Spinal cord (tissue), 10 donors: ENCODE measurements around the gene B4GALNT4. TPM values are rescaled to one million over a fixed set of nuclear protein-coding genes. Genes with fewer than 3 reads are reported as not detected.
"Not testable (repeated sequence)": the region's sequence is repeated elsewhere in the genome, so short reads cannot be mapped to it uniquely, and the experiment has no call there.

Source experiments
- DNase-seq, 6 donors: peaks; one replicate each; pipeline versions ENCODE4 v3.0.0 to v3.0.0-alpha.2; 2013 to 2015; ENCODE audit warnings: low spot score in 6 of 6, low read depth in 4 of 6
- H3K27ac ChIP-seq: one replicate; pipeline ENCODE4 v1.5.1; 2013; ENCODE audit warnings: low read depth, low read length, control low read depth
- H3K27me3 ChIP-seq: one replicate; pipeline ENCODE4 v1.6.1; 2013; ENCODE audit warnings: low read length; ENCODE audit not compliant: control insufficient read depth, insufficient read depth
- H3K36me3 ChIP-seq: one replicate; pipeline ENCODE4 v1.6.1; 2013; ENCODE audit warnings: low read length; ENCODE audit not compliant: control insufficient read depth, insufficient read depth
- H3K4me1 ChIP-seq: one replicate; pipeline ENCODE4 v1.6.1; 2013; ENCODE audit warnings: low read length; ENCODE audit not compliant: control insufficient read depth, insufficient read depth
- H3K4me3 ChIP-seq: one replicate; pipeline ENCODE4 v1.5.1; 2013; ENCODE audit warnings: low read depth, low read length, control low read depth
- H3K9me3 ChIP-seq: one replicate; pipeline ENCODE4 v1.6.1; 2013; ENCODE audit warnings: low read length; ENCODE audit not compliant: control insufficient read depth, insufficient read depth
- WGBS: methylation state at CpG from one replicate; pipeline ENCODE4 v1.1.5; 2013; ENCODE audit warnings: missing lambda C conversion rate; ENCODE audit not compliant: insufficient coverage; 5-methylcytosine and 5-hydroxymethylcytosine counted together
- polyA plus RNA-seq, 2 donors: library from polyadenylated mRNA; unstranded; fragments of 120-200 nt; gene quantifications; one replicate each; pipeline ENCODE4 v1.2.1, GENCODE V29; 2013; ENCODE audit not compliant: insufficient read length in 2 of 2
- total RNA-seq, 2 donors: library from RNA; depleted of rRNA in 1 of 2; stranded (reverse); fragments of 120-200 nt in 1 of 2; fragments of >200 nt in 1 of 2; gene quantifications; one replicate each; pipeline versions ENCODE4 v1.2.3 to v1.2.4, GENCODE V29; 2013 to 2014
- donor health status: healthy.

The B4GALNT4 gene
- total and polyA plus RNA-seq, 4 donors: 27.0 to 192 (median 124) TPM

- no peak for DNase-seq
- peaks cover 19% of the 10 kb centered on the region for H3K4me1 ChIP-seq
- H3K36me3 ChIP-seq: peaks cover 5% of the 10 kb centered on the region
- H3K4me3 ChIP-seq: peak overlapping the region; percentile 43
- H3K27me3 ChIP-seq: peaks cover 16% of the 10 kb centered on the region
- WGBS: 56% methylated on average over 43 of the region's 47 CpGs
- no peaks in the 10 kb centered on the region for H3K9me3 ChIP-seq
- H3K27ac ChIP-seq: peak overlapping the region; percentile 57
These were observed 36.9 kb downstream of the B4GALNT4 start for GRCh38 chr11:405954-406795.

GRCh38 chr11:406796-407650, 37.7 kb downstream of the B4GALNT4 start:
- 5% methylated on average over 60 of the region's 91 CpGs for WGBS
- Histone ChIP-seq H3K36me3 (peaks cover 5% of the 10 kb centered on the region), H3K27ac (no peak overlapping the region), H3K27me3 (peaks cover 16% of the 10 kb centered on the region), H3K4me1 (peaks cover 19% of the 10 kb centered on the region), H3K9me3 (no peaks in the 10 kb centered on the region), H3K4me3 (peak overlapping the region; percentile 43)
- peak in 3 of 6 donors; percentile 17 to 73 (median 70) for DNase-seq

GRCh38 chr11:407651-408123, 38.4 kb downstream of the B4GALNT4 start:
- no peak for DNase-seq
- Histone ChIP-seq H3K4me3 (no peak overlapping the region), H3K27me3 (peaks cover 16% of the 10 kb centered on the region), H3K27ac (no peak overlapping the region), H3K4me1 (peaks cover 19% of the 10 kb centered on the region), H3K9me3 (no peaks in the 10 kb centered on the region), H3K36me3 (peaks cover 5% of the 10 kb centered on the region)
- WGBS: 57% methylated on average over 24 of the region's 28 CpGs

- Histone ChIP-seq H3K9me3 (no peaks in the 10 kb centered on the region), H3K4me3 (no peak overlapping the region), H3K27ac (no peak overlapping the region), H3K36me3 (peaks cover 5% of the 10 kb centered on the region), H3K4me1 (peaks cover 19% of the 10 kb centered on the region), H3K27me3 (peaks cover 11% of the 10 kb centered on the region)
- no peak for DNase-seq
- WGBS: 90% methylated on average over 15 of the region's 15 CpGs
These were observed 39.1 kb downstream of the B4GALNT4 start for GRCh38 chr11:408154-409007.

GRCh38 chr11:409008-409599, 39.8 kb downstream of the B4GALNT4 start:
- Histone ChIP-seq H3K4me1 (peaks cover 19% of the 10 kb centered on the region), H3K36me3 (peaks cover 5% of the 10 kb centered on the region), H3K9me3 (no peaks in the 10 kb centered on the region), H3K27me3 (peaks cover 7% of the 10 kb centered on the region), H3K27ac (no peak overlapping the region), H3K4me3 (no peak overlapping the region)
- no peak for DNase-seq
- WGBS: 81% methylated on average over 7 of the region's 7 CpGs

GRCh38 chr11:409600-410483, 40.5 kb downstream of the B4GALNT4 start:
- no peaks in the 10 kb centered on the region for H3K36me3 ChIP-seq
- no peak overlapping the region for H3K27ac ChIP-seq
- 56% methylated on average over 18 of the region's 18 CpGs for WGBS
- peaks cover 19% of the 10 kb centered on the region for H3K4me1 ChIP-seq
- no peaks in the 10 kb centered on the region for H3K9me3 ChIP-seq
- no peak for DNase-seq
- peaks cover 11% of the 10 kb centered on the region for H3K27me3 ChIP-seq
- H3K4me3 ChIP-seq: no peak overlapping the region

- peaks cover 15% of the 10 kb centered on the region for H3K27me3 ChIP-seq
- H3K27ac ChIP-seq, H3K4me3 ChIP-seq, H3K9me3 ChIP-seq, H3K36me3 ChIP-seq, DNase-seq: not testable (repeated sequence)
- peaks cover 19% of the 10 kb centered on the region for H3K4me1 ChIP-seq
- WGBS: no CpG with 5 or more reads among the region's 13 CpGs
These were observed 41.4 kb downstream of the B4GALNT4 start for GRCh38 chr11:410711-411110.

- H3K36me3 ChIP-seq, DNase-seq, H3K4me3 ChIP-seq, H3K27ac ChIP-seq, H3K9me3 ChIP-seq: not testable (repeated sequence)
- Histone ChIP-seq H3K27me3 (peaks cover 22% of the 10 kb centered on the region), H3K4me1 (peaks cover 17% of the 10 kb centered on the region)
- WGBS: 96% methylated on average over 6 of the region's 11 CpGs
These were observed 42.2 kb downstream of the B4GALNT4 start for GRCh38 chr11:411520-411919.
